Duodenal mucosa (tissue), 2 donors: Measurements from ENCODE around the gene USP34.

Experiments used
- H3K27ac ChIP-seq: one replicate; pipeline ENCODE4 v1.7.0; 2013; ENCODE audit warnings: low read depth, low read length
- H3K27me3 ChIP-seq, 2 donors: one replicate each; pipeline ENCODE4 v1.7.0; 2013; ENCODE audit warnings: low read length in 2 of 2, control low read depth in 1 of 2; ENCODE audit not compliant: insufficient read depth in 2 of 2, control insufficient read depth in 1 of 2
- H3K36me3 ChIP-seq, 2 donors: one replicate each; pipeline ENCODE4 v1.7.0; 2013; ENCODE audit warnings: low read length in 2 of 2, control low read depth in 1 of 2; ENCODE audit not compliant: insufficient read depth in 2 of 2, control insufficient read depth in 1 of 2
- H3K4me1 ChIP-seq, 2 donors: one replicate each; pipeline ENCODE4 v1.7.0; 2013; ENCODE audit warnings: low read length in 2 of 2, control low read depth in 1 of 2; ENCODE audit not compliant: insufficient read depth in 2 of 2, control insufficient read depth in 1 of 2
- H3K4me3 ChIP-seq, 2 donors: one replicate each; pipeline ENCODE4 v1.7.0; 2013; ENCODE audit warnings: low read length in 2 of 2, low read depth in 1 of 2
- H3K9ac ChIP-seq, 2 donors: one replicate each; pipeline ENCODE4 v1.7.0; 2013; ENCODE audit warnings: low read length in 2 of 2, low read depth in 1 of 2
- H3K9me3 ChIP-seq, 2 donors: one replicate each; pipeline ENCODE4 v1.7.0; 2013; ENCODE audit warnings: low read length in 2 of 2, control low read depth in 1 of 2; ENCODE audit not compliant: control insufficient read depth in 1 of 2

The USP34 gene

GRCh38 chr2:61379521-61379920 lies 91.4 kb downstream of the USP34 start:
- H3K4me3 ChIP-seq = no peak overlapping the region
- no peak overlapping the region for H3K27ac ChIP-seq
- H3K36me3 ChIP-seq = peaks cover 3 to 48% of the 10 kb centered on the region in 2 donors
- H3K9ac ChIP-seq = no peak overlapping the region
- no peaks in the 10 kb centered on the region for H3K27me3 ChIP-seq
- no peaks in the 10 kb centered on the region for H3K9me3 ChIP-seq
- H3K4me1 ChIP-seq = no peaks in the 10 kb centered on the region

GRCh38 chr2:61378281-61378680 lies 92.6 kb downstream of the USP34 start:
- peaks cover 7 to 56% of the 10 kb centered on the region in 2 donors for H3K36me3 ChIP-seq
- no peaks in the 10 kb centered on the region for H3K27me3 ChIP-seq
- no peak overlapping the region for H3K9ac ChIP-seq
- no peaks in the 10 kb centered on the region for H3K9me3 ChIP-seq
- H3K4me3 ChIP-seq = no peak overlapping the region
- no peak overlapping the region for H3K27ac ChIP-seq
- H3K4me1 ChIP-seq = no peaks in the 10 kb centered on the region

DNA sequence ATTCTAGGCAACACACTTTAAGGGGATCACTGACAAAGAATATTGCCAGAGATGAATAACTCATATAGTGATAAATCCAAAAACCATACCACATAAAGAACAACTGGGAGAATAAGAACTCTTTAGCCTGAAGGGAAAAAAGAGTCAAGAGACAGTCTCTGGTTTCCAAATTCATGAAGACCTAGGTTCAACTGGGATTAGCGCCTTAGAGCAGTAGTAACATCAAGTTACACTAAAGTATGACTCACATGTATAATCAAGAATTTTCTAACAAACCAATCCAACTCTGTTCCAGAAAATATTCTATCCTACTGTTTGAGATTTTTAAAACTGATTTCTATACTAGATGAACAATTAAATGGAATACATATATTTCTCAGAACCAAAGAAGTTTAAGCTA lies 93.8 kb downstream of the USP34 start:
- H3K4me1 ChIP-seq = no peaks in the 10 kb centered on the region
- peaks cover 7 to 51% of the 10 kb centered on the region in 2 donors for H3K36me3 ChIP-seq
- no peaks in the 10 kb centered on the region for H3K9me3 ChIP-seq
- no peaks in the 10 kb centered on the region for H3K27me3 ChIP-seq
- no peak overlapping the region for H3K27ac ChIP-seq
- no peak overlapping the region for H3K4me3 ChIP-seq
- no peak overlapping the region for H3K9ac ChIP-seq

- H3K36me3 ChIP-seq = peaks cover 7 to 51% of the 10 kb centered on the region in 2 donors
- H3K27ac ChIP-seq = no peak overlapping the region
- H3K4me3 ChIP-seq = no peak overlapping the region
- no peak overlapping the region for H3K9ac ChIP-seq
- no peaks in the 10 kb centered on the region for H3K27me3 ChIP-seq
- H3K9me3 ChIP-seq = no peaks in the 10 kb centered on the region
- H3K4me1 ChIP-seq = no peaks in the 10 kb centered on the region
Observed at GRCh38 chr2:61376211-61376610, 94.7 kb downstream of the USP34 start.

- H3K9ac ChIP-seq = no peak overlapping the region
- no peaks in the 10 kb centered on the region for H3K9me3 ChIP-seq
- H3K27me3 ChIP-seq = no peaks in the 10 kb centered on the region
- no peak overlapping the region for H3K27ac ChIP-seq
- no peaks in the 10 kb centered on the region for H3K4me1 ChIP-seq
- no peak overlapping the region for H3K4me3 ChIP-seq
- peaks cover 10 to 48% of the 10 kb centered on the region in 2 donors for H3K36me3 ChIP-seq
Observed at GRCh38 chr2:61371027-61371426, 99.9 kb downstream of the USP34 start.

DNA sequence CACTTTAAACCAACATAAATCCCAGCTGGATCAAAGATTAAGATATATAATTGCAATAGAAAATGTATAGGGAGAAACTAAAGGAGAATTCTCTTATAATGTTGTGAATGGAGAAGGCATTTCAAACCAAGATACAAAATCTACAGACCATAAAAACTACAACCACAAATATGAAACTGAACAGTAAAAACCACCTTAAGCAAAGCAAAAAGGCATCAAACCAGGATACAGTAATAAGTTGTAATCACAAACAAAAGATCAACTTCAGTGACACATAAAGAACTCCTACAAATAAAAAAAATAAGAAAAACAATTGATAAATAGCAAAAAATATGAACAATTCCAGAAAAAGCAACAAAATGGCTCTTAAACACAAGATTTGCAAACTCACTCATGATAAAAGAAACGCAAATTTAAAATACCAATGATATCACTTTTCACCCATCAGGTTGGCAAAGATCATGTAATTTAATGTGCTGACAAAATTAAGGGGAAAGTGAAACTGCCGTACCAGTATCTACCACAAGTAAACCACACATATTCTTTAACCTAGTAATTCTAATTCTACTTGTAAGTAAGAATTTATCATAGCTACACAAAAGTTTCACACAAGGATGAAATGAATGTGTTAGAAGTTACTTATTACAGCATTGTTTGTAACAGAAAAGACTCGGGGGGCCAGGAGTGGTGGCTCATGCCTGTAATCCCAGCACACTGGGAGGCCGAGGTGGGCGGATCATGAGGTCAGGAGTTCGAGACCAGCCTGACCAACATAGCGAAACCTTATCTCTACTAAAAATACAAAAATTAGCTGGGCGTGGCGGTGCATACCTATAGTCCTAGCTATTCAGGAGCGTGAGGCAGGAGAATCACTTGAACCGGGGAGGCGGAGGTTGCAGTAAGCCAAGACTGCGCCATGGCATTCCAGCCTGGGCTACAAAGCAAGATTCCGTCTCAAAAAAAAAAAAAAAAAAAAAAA lies 101.9 kb downstream of the USP34 start:
- no peak overlapping the region for H3K27ac ChIP-seq
- H3K9ac ChIP-seq = no peak overlapping the region
- peaks cover 7 to 38% of the 10 kb centered on the region in 2 donors for H3K36me3 ChIP-seq
- no peak overlapping the region for H3K4me3 ChIP-seq
- no peaks in the 10 kb centered on the region for H3K27me3 ChIP-seq
- H3K9me3 ChIP-seq = no peaks in the 10 kb centered on the region
- no peaks in the 10 kb centered on the region for H3K4me1 ChIP-seq

GRCh38 chr2:61367177-61367576 lies 103.7 kb downstream of the USP34 start:
- Histone ChIP-seq H3K9ac (no peak overlapping the region), H3K27ac (no peak overlapping the region), H3K36me3 (peaks cover 11 to 35% of the 10 kb centered on the region in 2 donors), H3K9me3 (no peaks in the 10 kb centered on the region), H3K4me3 (no peak overlapping the region), H3K27me3 (no peaks in the 10 kb centered on the region), H3K4me1 (no peaks in the 10 kb centered on the region)

GRCh38 chr2:61363580-61363979 lies 107.3 kb downstream of the USP34 start:
- H3K4me3 ChIP-seq = no peak overlapping the region
- H3K4me1 ChIP-seq = no peaks in the 10 kb centered on the region
- H3K9me3 ChIP-seq = no peaks in the 10 kb centered on the region
- H3K9ac ChIP-seq = no peak overlapping the region
- no peaks in the 10 kb centered on the region for H3K27me3 ChIP-seq
- no peak overlapping the region for H3K27ac ChIP-seq
- H3K36me3 ChIP-seq = peaks cover 11 to 22% of the 10 kb centered on the region in 2 donors

GRCh38 chr2:61362873-61363272 lies 108.0 kb downstream of the USP34 start:
- no peaks in the 10 kb centered on the region for H3K9me3 ChIP-seq
- no peaks in the 10 kb centered on the region for H3K27me3 ChIP-seq
- H3K9ac ChIP-seq = no peak overlapping the region
- H3K4me3 ChIP-seq = no peak overlapping the region
- no peak overlapping the region for H3K27ac ChIP-seq
- no peaks in the 10 kb centered on the region for H3K4me1 ChIP-seq
- peaks cover 11 to 18% of the 10 kb centered on the region in 2 donors for H3K36me3 ChIP-seq

- Histone ChIP-seq H3K9me3 (no peaks in the 10 kb centered on the region), H3K4me1 (peaks cover 0 to 3% of the 10 kb centered on the region in 2 donors), H3K36me3 (peaks cover 5% of the 10 kb centered on the region in 2 donors), H3K27me3 (no peaks in the 10 kb centered on the region), H3K4me3 (no peak overlapping the region), H3K9ac (no peak overlapping the region), H3K27ac (no peak overlapping the region)
Observed at GRCh38 chr2:61361068-61361467, 109.8 kb downstream of the USP34 start.
